Liver (tissue), 9 donors: Measurements from ENCODE around the gene INPP5A. TPM values are rescaled to one million over a fixed set of nuclear protein-coding genes. Genes with fewer than 3 reads are reported as not detected.

Source experiments
- DNase-seq: peaks from one replicate; pipeline ENCODE4 v3.0.0-alpha.2; 2017; ENCODE audit warnings: low spot score
- H3K27ac ChIP-seq, 2 donors: one replicate each; pipeline ENCODE4 v1.7.0; 2013; ENCODE audit warnings: inconsistent platforms in 2 of 2, low read length in 2 of 2, control low read depth in 1 of 2, low read depth in 1 of 2, mild to moderate bottlenecking in 1 of 2
- H3K27me3 ChIP-seq, 4 donors: one replicate each; pipeline versions ENCODE4 v1.6.1 to v1.7.0; 2013; ENCODE audit warnings: low read length in 3 of 4, inconsistent platforms in 1 of 4, mild to moderate bottlenecking in 1 of 4, moderate library complexity in 1 of 4; ENCODE audit not compliant: control insufficient read depth in 4 of 4, insufficient read depth in 4 of 4
- H3K36me3 ChIP-seq, 4 donors: one replicate each; pipeline versions ENCODE4 v1.6.1 to v1.7.0; 2013; ENCODE audit warnings: low read length in 3 of 4, mild to moderate bottlenecking in 3 of 4, low read depth in 1 of 4, moderate library complexity in 1 of 4; ENCODE audit not compliant: control insufficient read depth in 4 of 4, insufficient read depth in 3 of 4
- H3K4me1 ChIP-seq, 4 donors: one replicate each; pipeline versions ENCODE4 v1.6.1 to v1.7.0; 2013; ENCODE audit warnings: low read length in 3 of 4, mild to moderate bottlenecking in 3 of 4, moderate library complexity in 1 of 4; ENCODE audit not compliant: control insufficient read depth in 4 of 4, insufficient read depth in 4 of 4
- H3K4me3 ChIP-seq, 3 donors: one replicate each; pipeline versions ENCODE4 v1.6.1 to v1.7.0; 2013; ENCODE audit warnings: low read length in 3 of 3, control low read depth in 1 of 3, low read depth in 1 of 3, mild to moderate bottlenecking in 1 of 3
- H3K9ac ChIP-seq, 2 donors: one replicate each; pipeline ENCODE4 v1.7.0; 2013; ENCODE audit warnings: low read length in 2 of 2, mild to moderate bottlenecking in 2 of 2, moderate library complexity in 2 of 2, control low read depth in 1 of 2, low read depth in 1 of 2
- H3K9me3 ChIP-seq, 4 donors: one replicate each; pipeline versions ENCODE4 v1.6.1 to v1.7.0; 2013; ENCODE audit warnings: low read length in 3 of 4; ENCODE audit not compliant: control insufficient read depth in 4 of 4
- ATF3 ChIP-seq: IDR thresholded peaks from 2 replicates; pipeline ENCODE4 v1.6.1; 2016; ENCODE audit warnings: antibody characterized with exemption
- CTCF ChIP-seq: fragments of 150-350 bp; IDR thresholded peaks from 2 replicates; pipeline ENCODE4 v1.5.1; 2017; ENCODE audit warnings: improper control_type of control experiment, low read depth, low read length; ENCODE audit not compliant: missing input control
- EGR1 ChIP-seq, 2 donors: IDR thresholded peaks; 2 replicates each; pipeline ENCODE4 v1.6.1; 2016 to 2018; ENCODE audit warnings: antibody characterized with exemption in 2 of 2, low read depth in 2 of 2
- FOXA1 ChIP-seq: IDR thresholded peaks from 2 replicates; pipeline ENCODE4 v1.6.1; 2016; ENCODE audit warnings: antibody characterized with exemption
- FOXA2 ChIP-seq: IDR thresholded peaks from 2 replicates; pipeline ENCODE4 v1.6.1; 2016; ENCODE audit warnings: antibody characterized with exemption
- GABPA ChIP-seq, 2 donors: IDR thresholded peaks in 1 of 2; conservative IDR thresholded peaks in 1 of 2; 2 replicates each; pipeline ENCODE4 v1.6.1; 2016; ENCODE audit warnings: antibody characterized with exemption in 2 of 2, mild to moderate bottlenecking in 1 of 2, moderate library complexity in 1 of 2
- HNF4A ChIP-seq, 2 donors: conservative IDR thresholded peaks; 2 replicates each; pipeline ENCODE4 v1.6.1; 2016; ENCODE audit warnings: antibody characterized with exemption in 2 of 2, mild to moderate bottlenecking in 2 of 2
- JUND ChIP-seq, 2 donors: IDR thresholded peaks; 2 replicates each; pipeline ENCODE4 v1.6.1; 2016; ENCODE audit warnings: antibody characterized with exemption in 2 of 2
- MAX ChIP-seq: IDR thresholded peaks from 2 replicates; pipeline ENCODE4 v1.6.1; 2016; ENCODE audit warnings: antibody characterized with exemption
- RAD21 ChIP-seq, 2 donors: IDR thresholded peaks; 2 replicates each; pipeline ENCODE4 v1.6.1; 2016; ENCODE audit warnings: antibody characterized with exemption in 2 of 2, mild to moderate bottlenecking in 2 of 2
- REST ChIP-seq: IDR thresholded peaks from 2 replicates; pipeline ENCODE4 v1.6.1; 2016; ENCODE audit warnings: antibody characterized with exemption, mild to moderate bottlenecking
- RXRA ChIP-seq, 2 donors: IDR thresholded peaks; 2 replicates each; pipeline ENCODE4 v1.6.1; 2017 to 2018; ENCODE audit warnings: antibody characterized with exemption in 2 of 2, mild to moderate bottlenecking in 1 of 2
- SP1 ChIP-seq: IDR thresholded peaks from 2 replicates; pipeline ENCODE4 v1.6.1; 2018; ENCODE audit warnings: antibody characterized with exemption, mild to moderate bottlenecking
- TAF1 ChIP-seq: conservative IDR thresholded peaks from 2 replicates; pipeline ENCODE4 v1.6.1; 2016; ENCODE audit warnings: antibody characterized with exemption, mild to moderate bottlenecking
- YY1 ChIP-seq: IDR thresholded peaks from 2 replicates; pipeline ENCODE4 v1.6.1; 2016; ENCODE audit warnings: antibody characterized with exemption, mild to moderate bottlenecking
- ZBTB33 ChIP-seq: IDR thresholded peaks from 2 replicates; pipeline ENCODE4 v1.6.1; 2016; ENCODE audit warnings: antibody characterized with exemption
- WGBS: extraction: QIAGEN DNeasy Blood & Tissue Kit; methylation state at CpG from one replicate; pipeline ENCODE4 v1.1.7; 2013; 5-methylcytosine and 5-hydroxymethylcytosine counted together
- polyA plus RNA-seq, 2 donors: library from polyadenylated mRNA; stranded (reverse) in 1 of 2; unstranded in 1 of 2; fragments of 200-250 nt in 1 of 2; fragments of >200 nt in 1 of 2; fragmentation: Nextera tagmentation in 1 of 2; extraction: Ambion mirVana in 1 of 2; gene quantifications; one replicate each; pipeline versions ENCODE4 v1.2.1 to v1.2.3, GENCODE V29; 2013 to 2015
- total RNA-seq, 2 donors: library from RNA; depleted of rRNA; stranded (reverse); fragments of >200 nt; gene quantifications; one replicate each; pipeline ENCODE4 v1.2.3, GENCODE V29; 2014
- donor health status: healthy.
- donor health status: healthy.
- donor health status: healthy.
- donor health status: healthy.
- donor health status: healthy.

INPP5A gene
- total and polyA plus RNA-seq, 4 donors, result 4.3 to 26.5 (median 10.9) TPM

GRCh38 chr10:132526676-132527075 is 10.9 kb upstream of the INPP5A start:
- H3K9ac ChIP-seq, result no peak overlapping the region
- no peak overlapping the region for H3K27ac ChIP-seq
- no peaks in the 10 kb centered on the region for H3K36me3 ChIP-seq
- TF ChIP-seq FOXA2 (no peak), RXRA (IDR thresholded peaks at IDR 0.05) (no peak), HNF4A (conservative IDR thresholded peaks at IDR 0.05) (no peak), EGR1 (IDR thresholded peaks at IDR 0.05; ENCODE audit: low read depth in 2 of 2) (no peak), JUND (IDR thresholded peaks at IDR 0.05) (no peak), ZBTB33 (no peak), RAD21 (IDR thresholded peaks at IDR 0.05) (no peak), SP1 (no peak), TAF1 (no peak), MAX (no peak), ATF3 (no peak), CTCF (no peak), REST (no peak)
- H3K27me3 ChIP-seq, result no peaks in the 10 kb centered on the region
- no peak overlapping the region for H3K4me3 ChIP-seq
- DNase-seq, result no peak
- WGBS, result 86% methylated on average over 16 of the region's 16 CpGs
- no peaks in the 10 kb centered on the region for H3K9me3 ChIP-seq
- H3K4me1 ChIP-seq, result no peaks in the 10 kb centered on the region

- Histone ChIP-seq H3K9ac (no peak overlapping the region), H3K4me3 (no peak overlapping the region), H3K27me3 (no peaks in the 10 kb centered on the region), H3K9me3 (no peaks in the 10 kb centered on the region), H3K4me1 (no peaks in the 10 kb centered on the region), H3K27ac (no peak overlapping the region), H3K36me3 (no peaks in the 10 kb centered on the region)
- 73% methylated on average over 21 of the region's 21 CpGs for WGBS
- no peak for DNase-seq
- TF ChIP-seq YY1 (no peak), RAD21 (IDR thresholded peaks at IDR 0.05) (no peak), FOXA2 (no peak), REST (no peak), ATF3 (no peak), GABPA (IDR thresholded peaks at IDR 0.05 in 1 of 2, conservative IDR thresholded peaks at IDR 0.05 in 1 of 2) (no peak), TAF1 (no peak), HNF4A (conservative IDR thresholded peaks at IDR 0.05) (no peak), FOXA1 (no peak), CTCF (no peak)
Measured at GRCh38 chr10:132527339-132528063, 10.1 kb upstream of the INPP5A start.
